ENCODE data around the gene METTL15.

DNA sequence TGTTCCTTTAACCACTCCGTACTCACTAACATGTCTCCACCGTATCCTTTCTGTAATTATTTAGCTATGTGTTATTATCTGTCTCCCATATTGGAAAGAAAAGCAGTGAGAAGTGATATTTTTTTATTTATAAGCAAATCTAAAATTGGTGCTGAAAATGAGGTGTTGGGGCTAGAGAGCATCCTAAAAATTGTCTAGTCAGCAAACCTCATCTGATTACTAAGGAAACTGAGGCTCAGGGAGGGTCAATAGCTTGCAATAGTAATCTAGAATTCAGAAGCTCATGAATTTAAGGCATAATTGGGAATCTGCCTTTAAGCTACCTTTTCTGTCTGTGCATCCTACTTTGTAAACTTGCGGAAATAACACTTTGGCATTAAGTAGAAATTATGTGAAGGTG, 190.0 kb downstream of the METTL15 start:
- TF ChIP-seq, protein P1, sequence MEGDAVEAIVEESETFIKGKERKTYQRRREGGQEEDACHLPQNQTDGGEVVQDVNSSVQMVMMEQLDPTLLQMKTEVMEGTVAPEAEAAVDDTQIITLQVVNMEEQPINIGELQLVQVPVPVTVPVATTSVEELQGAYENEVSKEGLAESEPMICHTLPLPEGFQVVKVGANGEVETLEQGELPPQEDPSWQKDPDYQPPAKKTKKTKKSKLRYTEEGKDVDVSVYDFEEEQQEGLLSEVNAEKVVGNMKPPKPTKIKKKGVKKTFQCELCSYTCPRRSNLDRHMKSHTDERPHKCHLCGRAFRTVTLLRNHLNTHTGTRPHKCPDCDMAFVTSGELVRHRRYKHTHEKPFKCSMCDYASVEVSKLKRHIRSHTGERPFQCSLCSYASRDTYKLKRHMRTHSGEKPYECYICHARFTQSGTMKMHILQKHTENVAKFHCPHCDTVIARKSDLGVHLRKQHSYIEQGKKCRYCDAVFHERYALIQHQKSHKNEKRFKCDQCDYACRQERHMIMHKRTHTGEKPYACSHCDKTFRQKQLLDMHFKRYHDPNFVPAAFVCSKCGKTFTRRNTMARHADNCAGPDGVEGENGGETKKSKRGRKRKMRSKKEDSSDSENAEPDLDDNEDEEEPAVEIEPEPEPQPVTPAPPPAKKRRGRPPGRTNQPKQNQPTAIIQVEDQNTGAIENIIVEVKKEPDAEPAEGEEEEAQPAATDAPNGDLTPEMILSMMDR (IDR thresholded peaks at IDR 0.05; ENCODE audit: low read length): no peak
- TF ChIP-seq EZH2 (IDR thresholded peaks at IDR 0.05; ENCODE audit: borderline replicate concordance, low read length): no peak

All from OCI-LY1 (cell line).